Fibroblast of lung (primary cell): ENCODE measurements around the gene RNF220. TPM values are rescaled to one million over a fixed set of nuclear protein-coding genes. Genes with fewer than 3 reads are reported as not detected.

Experiments used
- DNase-seq, 2 donors: peaks; one replicate each; pipeline versions ENCODE4 v3.0.0 to v3.0.0-alpha.2; 2010; ENCODE audit warnings: low read depth in 2 of 2
- H2AFZ ChIP-seq: 2 replicates; pipeline ENCODE4 v1.5.1; 2012; ENCODE audit warnings: low read length, control low read depth, inconsistent platforms
- H3K27ac ChIP-seq: 2 replicates; pipeline ENCODE4 v1.5.1; 2011; ENCODE audit warnings: low read length, control low read depth; ENCODE audit not compliant: insufficient read depth
- H3K27me3 ChIP-seq: 2 replicates; pipeline ENCODE4 v1.5.1; 2011; ENCODE audit warnings: mild to moderate bottlenecking, low read length; ENCODE audit not compliant: control insufficient read depth, insufficient read depth
- H3K36me3 ChIP-seq: 2 replicates; pipeline ENCODE4 v1.5.1; 2011; ENCODE audit warnings: low read length; ENCODE audit not compliant: control insufficient read depth, insufficient read depth
- H3K4me1 ChIP-seq: 2 replicates; pipeline ENCODE4 v1.5.1; 2011; ENCODE audit warnings: low read length; ENCODE audit not compliant: control insufficient read depth, insufficient read depth; ENCODE audit errors: extremely low read depth
- H3K4me2 ChIP-seq: 2 replicates; pipeline ENCODE4 v1.5.1; 2011; ENCODE audit warnings: low read length, control low read depth; ENCODE audit not compliant: insufficient read depth; ENCODE audit errors: extremely low read depth
- H3K4me3 ChIP-seq, 4 experiments: fragments of 200-600 bp in 1 of 4; sonication (generic) in 1 of 4; replicated peaks in 1 of 4; 2 replicates each; pipeline ENCODE4 v1.5.1; 2011 to 2016; ENCODE audit warnings: low read length in 4 of 4, low read depth in 3 of 4, mild to moderate bottlenecking in 3 of 4, control low read depth in 2 of 4, inconsistent platforms in 1 of 4, mixed read lengths in 1 of 4; ENCODE audit not compliant: insufficient read depth in 1 of 4; ENCODE audit errors: control extremely low read depth in 1 of 4
- H3K79me2 ChIP-seq: 2 replicates; pipeline ENCODE4 v1.5.1; 2012; ENCODE audit warnings: mild to moderate bottlenecking, low read length, inconsistent platforms; ENCODE audit not compliant: control insufficient read depth, insufficient read depth
- H3K9ac ChIP-seq: 2 replicates; pipeline ENCODE4 v1.5.1; 2011; ENCODE audit warnings: mild to moderate bottlenecking, low read length, control low read depth; ENCODE audit not compliant: insufficient read depth
- H3K9me3 ChIP-seq: 2 replicates; pipeline ENCODE4 v1.5.1; 2012; ENCODE audit warnings: low read depth, low read length; ENCODE audit not compliant: control insufficient read depth, insufficient read depth
- H4K20me1 ChIP-seq: 2 replicates; pipeline ENCODE4 v1.5.1; 2011; ENCODE audit warnings: low read length; ENCODE audit not compliant: control insufficient read depth, insufficient read depth; ENCODE audit errors: extremely low read depth
- EZH2 ChIP-seq: IDR thresholded peaks from 2 replicates; pipeline ENCODE4 v1.5.1; 2012; ENCODE audit warnings: low read length, control low read depth, mild to moderate bottlenecking; ENCODE audit errors: missing control alignments
- polyA plus RNA-seq, 2 donors: library from polyadenylated mRNA; depleted of rRNA in 1 of 2; stranded (reverse) in 1 of 2; unstranded in 1 of 2; fragments of >200 nt; gene quantifications; 2 replicates each; pipeline ENCODE4 v1.2.1, GENCODE V29; 2011 to 2012; ENCODE audit warnings: missing spikeins in 1 of 2
- total RNA-seq: library from RNA; depleted of rRNA; stranded (reverse); fragments of >200 nt; gene quantifications from 2 replicates; pipeline ENCODE4 v1.2.1, GENCODE V29; 2014
- TF ChIP-seq, protein P1 (sequence below), 2 donors: IDR thresholded peaks in 1 of 2; conservative IDR thresholded peaks in 1 of 2; 1 replicate in 1 of 2; 2 replicates in 1 of 2; pipeline ENCODE4 v1.5.1; 2011 to 2012; ENCODE audit warnings: low read length in 2 of 2, control low read depth in 1 of 2, inconsistent platforms in 1 of 2, low read depth in 1 of 2, mild to moderate bottlenecking in 1 of 2

The RNF220 gene
- total and polyA plus RNA-seq, 2 donors (not counting 1 experiment from before 2014, with no cell fraction given) = 42.3 to 52.0 TPM

DNA sequence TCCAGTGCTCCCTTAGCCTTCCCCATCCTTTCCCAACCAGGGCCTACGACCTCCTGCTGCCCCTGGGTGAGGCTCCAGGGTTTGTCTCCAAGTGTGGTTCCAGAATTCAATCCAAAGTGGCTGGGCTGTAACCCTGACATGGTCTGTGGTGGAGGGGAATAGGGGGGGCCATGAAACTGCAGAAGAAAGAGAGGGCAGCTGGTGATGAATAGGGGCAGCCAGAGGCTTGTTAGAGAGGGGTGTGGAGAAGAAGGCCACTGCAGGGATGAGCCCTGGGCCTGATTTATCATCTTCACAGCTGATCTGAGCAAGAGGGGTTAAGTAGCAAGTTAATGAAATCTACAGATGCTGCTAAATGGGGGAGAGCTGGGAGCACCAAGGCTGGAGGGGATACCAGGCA, 37.1 kb upstream of the RNF220 start:
- Histone ChIP-seq H3K27me3 (peaks cover 24% of the 10 kb centered on the region), H3K4me1 (no peaks in the 10 kb centered on the region), H3K9ac (no peak overlapping the region), H3K27ac (no peak overlapping the region), H4K20me1 (no peaks in the 10 kb centered on the region), H3K9me3 (no peaks in the 10 kb centered on the region), H3K4me3 (no peak overlapping the region), H2AFZ (no peak overlapping the region), H3K79me2 (no peaks in the 10 kb centered on the region), H3K36me3 (no peaks in the 10 kb centered on the region), H3K4me2 (no peak overlapping the region)
- no peak for DNase-seq
- TF ChIP-seq, protein P1, sequence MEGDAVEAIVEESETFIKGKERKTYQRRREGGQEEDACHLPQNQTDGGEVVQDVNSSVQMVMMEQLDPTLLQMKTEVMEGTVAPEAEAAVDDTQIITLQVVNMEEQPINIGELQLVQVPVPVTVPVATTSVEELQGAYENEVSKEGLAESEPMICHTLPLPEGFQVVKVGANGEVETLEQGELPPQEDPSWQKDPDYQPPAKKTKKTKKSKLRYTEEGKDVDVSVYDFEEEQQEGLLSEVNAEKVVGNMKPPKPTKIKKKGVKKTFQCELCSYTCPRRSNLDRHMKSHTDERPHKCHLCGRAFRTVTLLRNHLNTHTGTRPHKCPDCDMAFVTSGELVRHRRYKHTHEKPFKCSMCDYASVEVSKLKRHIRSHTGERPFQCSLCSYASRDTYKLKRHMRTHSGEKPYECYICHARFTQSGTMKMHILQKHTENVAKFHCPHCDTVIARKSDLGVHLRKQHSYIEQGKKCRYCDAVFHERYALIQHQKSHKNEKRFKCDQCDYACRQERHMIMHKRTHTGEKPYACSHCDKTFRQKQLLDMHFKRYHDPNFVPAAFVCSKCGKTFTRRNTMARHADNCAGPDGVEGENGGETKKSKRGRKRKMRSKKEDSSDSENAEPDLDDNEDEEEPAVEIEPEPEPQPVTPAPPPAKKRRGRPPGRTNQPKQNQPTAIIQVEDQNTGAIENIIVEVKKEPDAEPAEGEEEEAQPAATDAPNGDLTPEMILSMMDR (conservative IDR thresholded peaks at IDR 0.05 in 1 of 2, IDR thresholded peaks at IDR 0.05 in 1 of 2; ENCODE audit: low read depth in 1 of 2, low read length in 2 of 2) = no peak
- TF ChIP-seq EZH2 = no peak

DNA sequence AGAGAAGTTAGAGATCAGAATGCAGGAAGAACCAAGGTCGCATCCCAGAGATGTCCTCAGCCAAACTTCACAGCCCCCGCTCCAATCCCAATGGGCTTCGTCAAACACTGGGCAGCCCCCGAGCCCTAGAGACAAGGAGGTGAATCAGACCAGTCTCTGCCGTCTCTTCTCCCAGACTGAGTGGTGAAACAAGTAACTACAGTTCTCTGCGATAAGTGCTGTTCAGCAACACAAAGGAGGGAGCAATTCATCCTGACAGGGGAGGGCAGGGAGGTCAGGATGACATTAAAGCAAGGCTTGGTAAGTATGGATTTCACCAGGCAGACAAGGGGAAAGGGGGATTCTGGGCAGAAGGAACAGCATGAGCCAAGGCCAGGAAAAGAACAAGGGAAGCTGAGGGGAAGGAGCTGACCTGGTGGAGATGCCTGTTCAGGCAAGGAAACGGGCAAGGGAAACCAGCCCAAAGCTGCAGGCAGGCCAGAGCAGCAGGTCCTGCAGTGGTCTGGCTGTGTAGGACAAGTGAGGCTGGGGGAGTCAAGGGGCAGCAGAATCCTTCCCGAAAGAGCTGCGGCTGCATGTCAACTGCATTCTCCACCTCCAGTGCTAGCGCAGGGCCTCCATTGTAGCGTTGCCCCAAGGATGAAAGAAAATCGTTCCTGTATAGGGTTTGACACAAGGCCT, 36.4 kb upstream of the RNF220 start:
- Histone ChIP-seq H2AFZ (no peak overlapping the region), H3K4me1 (no peaks in the 10 kb centered on the region), H3K27me3 (peaks cover 21% of the 10 kb centered on the region), H3K4me2 (no peak overlapping the region), H3K9me3 (no peaks in the 10 kb centered on the region), H3K9ac (no peak overlapping the region), H3K36me3 (no peaks in the 10 kb centered on the region), H3K4me3 (no peak overlapping the region), H3K27ac (no peak overlapping the region), H4K20me1 (no peaks in the 10 kb centered on the region), H3K79me2 (no peaks in the 10 kb centered on the region)
- TF ChIP-seq EZH2 = no peak
- TF ChIP-seq, protein P1 (conservative IDR thresholded peaks at IDR 0.05 in 1 of 2, IDR thresholded peaks at IDR 0.05 in 1 of 2; ENCODE audit: low read depth in 1 of 2, low read length in 2 of 2) = no peak
- DNase-seq = peak in 1 of 2 donors; percentile 7

- no peak overlapping the region for H3K4me3 ChIP-seq
- no peaks in the 10 kb centered on the region for H3K79me2 ChIP-seq
- no peaks in the 10 kb centered on the region for H3K4me1 ChIP-seq
- peaks cover 17% of the 10 kb centered on the region for H3K27me3 ChIP-seq
- no peak for TF ChIP-seq EZH2
- no peaks in the 10 kb centered on the region for H3K9me3 ChIP-seq
- H3K27ac ChIP-seq = no peak overlapping the region
- H3K4me2 ChIP-seq = no peak overlapping the region
- DNase-seq = no peak
- no peaks in the 10 kb centered on the region for H3K36me3 ChIP-seq
- no peak overlapping the region for H2AFZ ChIP-seq
- H4K20me1 ChIP-seq = no peaks in the 10 kb centered on the region
- no peak overlapping the region for H3K9ac ChIP-seq
Measured at GRCh38 chr1:44371206-44371605, 33.8 kb upstream of the RNF220 start.
